Measurements from ENCODE around the gene SLC22A7. TPM values are rescaled to one million over a fixed set of nuclear protein-coding genes. Genes with fewer than 3 reads are reported as not detected.

The SLC22A7 gene
- total and polyA plus RNA-seq, 4 donors, result 143 to 495 (median 228) TPM

DNA sequence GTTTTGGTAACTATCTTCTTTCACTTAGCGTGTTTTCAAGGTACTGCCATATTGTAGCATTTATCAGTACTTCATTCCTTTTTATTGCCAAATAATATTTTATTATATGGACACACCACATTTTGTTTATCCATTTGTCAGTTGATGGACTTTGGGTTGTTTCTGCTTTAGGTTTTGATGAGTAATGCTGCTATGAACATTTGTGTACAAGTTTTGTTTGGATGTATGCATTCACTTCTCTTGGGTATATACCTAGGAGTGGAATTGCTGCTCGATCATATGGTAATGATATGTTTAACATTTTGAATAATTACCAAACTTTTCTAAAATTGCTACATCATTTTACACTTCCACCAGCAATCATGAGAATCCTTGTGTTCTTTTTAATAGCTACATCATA, 6.4 kb upstream of the SLC22A7 start:
- H3K9me3 ChIP-seq (ENCODE audit: control insufficient read depth in 4 of 4, low read length in 3 of 4), result no peaks in the 10 kb centered on the region
- WGBS, result 94% methylated on average over 2 of the region's 2 CpGs
- H3K27ac ChIP-seq (ENCODE audit: low read depth in 1 of 2, low read length in 2 of 2), result no peak overlapping the region
- H3K4me1 ChIP-seq (ENCODE audit: control insufficient read depth in 4 of 4, insufficient read depth in 4 of 4, low read length in 3 of 4), result peaks cover 6 to 23% (median 15%) of the 10 kb centered on the region in 4 donors
- H3K36me3 ChIP-seq (ENCODE audit: control insufficient read depth in 4 of 4, insufficient read depth in 3 of 4, low read depth in 1 of 4, low read length in 3 of 4), result no peaks in the 10 kb centered on the region
- H3K9ac ChIP-seq (ENCODE audit: low read depth in 1 of 2, low read length in 2 of 2), result no peak overlapping the region
- DNase-seq (ENCODE audit: low spot score), result no peak
- no peaks in the 10 kb centered on the region for H3K27me3 ChIP-seq (ENCODE audit: control insufficient read depth in 4 of 4, insufficient read depth in 4 of 4, low read length in 3 of 4)
- TF ChIP-seq CTCF (IDR thresholded peaks at IDR 0.05; ENCODE audit: low read depth, low read length, missing input control) (no peak), FOXA1 (IDR thresholded peaks at IDR 0.05) (no peak), YY1 (IDR thresholded peaks at IDR 0.05) (no peak), MAX (IDR thresholded peaks at IDR 0.05) (no peak), JUND (IDR thresholded peaks at IDR 0.05) (no peak), RAD21 (IDR thresholded peaks at IDR 0.05) (no peak), EGR1 (IDR thresholded peaks at IDR 0.05; ENCODE audit: low read depth in 2 of 2) (no peak), ZBTB33 (IDR thresholded peaks at IDR 0.05) (no peak), TAF1 (conservative IDR thresholded peaks at IDR 0.05) (no peak), REST (IDR thresholded peaks at IDR 0.05) (no peak), GABPA (IDR thresholded peaks at IDR 0.05 in 1 of 2, conservative IDR thresholded peaks at IDR 0.05 in 1 of 2) (no peak), NR2F2 (IDR thresholded peaks at IDR 0.05) (no peak), HNF4A (conservative IDR thresholded peaks at IDR 0.05) (no peak), SP1 (IDR thresholded peaks at IDR 0.05) (no peak), RXRA (IDR thresholded peaks at IDR 0.05) (no peak), FOXA2 (IDR thresholded peaks at IDR 0.05) (no peak), HNF4G (IDR thresholded peaks at IDR 0.05) (no peak)
- TF ChIP-seq, protein P1, sequence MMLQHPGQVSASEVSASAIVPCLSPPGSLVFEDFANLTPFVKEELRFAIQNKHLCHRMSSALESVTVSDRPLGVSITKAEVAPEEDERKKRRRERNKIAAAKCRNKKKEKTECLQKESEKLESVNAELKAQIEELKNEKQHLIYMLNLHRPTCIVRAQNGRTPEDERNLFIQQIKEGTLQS (IDR thresholded peaks at IDR 0.05), result no peak
- no peak overlapping the region for H3K4me3 ChIP-seq (ENCODE audit: low read depth in 1 of 3, low read length in 3 of 3)

Data from liver (tissue), 9 donors.